ENCODE data around the gene ATAD1. TPM values are rescaled to one million over a fixed set of nuclear protein-coding genes. Genes with fewer than 3 reads are reported as not detected.

The ATAD1 gene
- total RNA-seq, 4 donors from 2014 or later = 27.2 to 36.3 (median 32.2) TPM

DNA sequence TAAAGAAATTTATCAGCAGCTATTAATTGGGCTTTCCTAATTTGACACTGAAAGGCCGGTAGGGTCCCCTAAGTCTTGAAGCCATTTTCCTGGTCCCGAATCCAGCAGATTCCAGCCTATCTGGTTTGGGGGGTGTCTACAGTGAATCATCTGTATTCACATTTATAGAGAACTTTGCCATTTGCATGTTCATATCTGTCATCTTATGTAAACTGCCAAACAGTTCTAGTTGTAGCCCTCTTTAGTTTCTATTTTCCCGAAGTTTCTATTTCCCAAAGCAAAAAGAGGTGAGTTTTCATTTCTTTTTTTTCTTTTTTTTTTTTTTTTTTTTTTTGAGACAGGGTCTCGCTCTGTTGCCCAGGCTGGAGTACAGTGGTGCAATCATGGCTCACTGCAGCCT is 110.8 kb downstream of the ATAD1 start:
- DNase-seq = no peak

DNA sequence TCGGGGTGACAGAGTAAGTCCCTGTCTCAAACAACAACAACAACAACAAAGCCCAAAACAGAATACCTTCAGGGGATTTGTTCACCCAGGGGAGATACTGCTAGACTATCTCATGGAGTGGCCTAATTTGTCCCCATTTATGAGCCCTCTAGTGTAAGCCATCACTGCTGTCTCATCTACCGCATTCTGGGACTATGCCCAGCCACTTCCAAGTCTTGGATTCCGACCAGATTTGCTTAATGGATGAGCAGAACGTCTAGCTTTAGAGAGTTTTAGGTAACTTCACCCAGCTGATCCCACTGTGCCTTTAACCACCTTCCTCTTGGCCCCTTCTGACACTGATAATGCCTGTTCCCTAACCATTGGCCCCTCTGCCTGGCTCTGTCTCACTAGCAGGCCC is 111.3 kb downstream of the ATAD1 start:
- no peak for DNase-seq
- no peaks in the 10 kb centered on the region for H3K27me3 ChIP-seq
- H3K27ac ChIP-seq = no peak overlapping the region
- TF ChIP-seq POLR2A (IDR thresholded peaks at IDR 0.05) = no peak
- H3K36me3 ChIP-seq = no peaks in the 10 kb centered on the region
- no peak overlapping the region for H3K4me3 ChIP-seq
- no peaks in the 10 kb centered on the region for H3K9me3 ChIP-seq
- H3K4me1 ChIP-seq = peaks cover 0 to 8% (median 0%) of the 10 kb centered on the region in 4 donors

More for the DNA sequence above, 110.8 kb downstream of the ATAD1 start:
- H3K9me3 ChIP-seq = no peaks in the 10 kb centered on the region
- H3K27ac ChIP-seq = no peak overlapping the region
- H3K36me3 ChIP-seq = no peaks in the 10 kb centered on the region
- no peak overlapping the region for H3K4me3 ChIP-seq
- H3K27me3 ChIP-seq = no peaks in the 10 kb centered on the region
- peaks cover 0 to 6% (median 0%) of the 10 kb centered on the region in 4 donors for H3K4me1 ChIP-seq
- TF ChIP-seq, protein P1, sequence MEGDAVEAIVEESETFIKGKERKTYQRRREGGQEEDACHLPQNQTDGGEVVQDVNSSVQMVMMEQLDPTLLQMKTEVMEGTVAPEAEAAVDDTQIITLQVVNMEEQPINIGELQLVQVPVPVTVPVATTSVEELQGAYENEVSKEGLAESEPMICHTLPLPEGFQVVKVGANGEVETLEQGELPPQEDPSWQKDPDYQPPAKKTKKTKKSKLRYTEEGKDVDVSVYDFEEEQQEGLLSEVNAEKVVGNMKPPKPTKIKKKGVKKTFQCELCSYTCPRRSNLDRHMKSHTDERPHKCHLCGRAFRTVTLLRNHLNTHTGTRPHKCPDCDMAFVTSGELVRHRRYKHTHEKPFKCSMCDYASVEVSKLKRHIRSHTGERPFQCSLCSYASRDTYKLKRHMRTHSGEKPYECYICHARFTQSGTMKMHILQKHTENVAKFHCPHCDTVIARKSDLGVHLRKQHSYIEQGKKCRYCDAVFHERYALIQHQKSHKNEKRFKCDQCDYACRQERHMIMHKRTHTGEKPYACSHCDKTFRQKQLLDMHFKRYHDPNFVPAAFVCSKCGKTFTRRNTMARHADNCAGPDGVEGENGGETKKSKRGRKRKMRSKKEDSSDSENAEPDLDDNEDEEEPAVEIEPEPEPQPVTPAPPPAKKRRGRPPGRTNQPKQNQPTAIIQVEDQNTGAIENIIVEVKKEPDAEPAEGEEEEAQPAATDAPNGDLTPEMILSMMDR (IDR thresholded peaks at IDR 0.05) = no peak
- no peak for TF ChIP-seq POLR2A (IDR thresholded peaks at IDR 0.05)

DNA sequence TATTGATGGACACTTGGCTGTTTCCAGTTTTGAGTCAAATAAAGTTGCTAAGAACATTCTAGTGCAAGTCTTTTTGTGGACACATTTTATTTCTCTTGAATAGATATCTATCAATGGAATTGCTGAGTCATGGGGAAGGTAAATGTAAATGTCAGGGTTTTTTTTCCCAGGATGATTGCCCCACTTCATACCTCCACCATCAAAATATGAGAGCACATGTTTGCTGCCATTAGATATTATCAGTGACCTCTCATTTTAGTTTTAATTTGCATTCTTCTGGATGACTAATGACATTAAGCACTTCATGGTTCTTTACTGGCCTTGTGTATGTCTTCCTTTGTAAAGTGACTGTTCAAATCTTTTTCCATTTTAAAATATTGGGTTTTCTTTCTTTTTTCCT is 112.7 kb downstream of the ATAD1 start:
- Histone ChIP-seq H3K9me3 (no peaks in the 10 kb centered on the region), H3K4me3 (no peak overlapping the region), H3K4me1 (peaks cover 0 to 8% (median 0%) of the 10 kb centered on the region in 4 donors), H3K27ac (no peak overlapping the region), H3K36me3 (no peaks in the 10 kb centered on the region), H3K27me3 (no peaks in the 10 kb centered on the region)
- TF ChIP-seq, protein P1 (IDR thresholded peaks at IDR 0.05) = no peak
- TF ChIP-seq POLR2A (IDR thresholded peaks at IDR 0.05) = no peak
- no peak for DNase-seq

DNA sequence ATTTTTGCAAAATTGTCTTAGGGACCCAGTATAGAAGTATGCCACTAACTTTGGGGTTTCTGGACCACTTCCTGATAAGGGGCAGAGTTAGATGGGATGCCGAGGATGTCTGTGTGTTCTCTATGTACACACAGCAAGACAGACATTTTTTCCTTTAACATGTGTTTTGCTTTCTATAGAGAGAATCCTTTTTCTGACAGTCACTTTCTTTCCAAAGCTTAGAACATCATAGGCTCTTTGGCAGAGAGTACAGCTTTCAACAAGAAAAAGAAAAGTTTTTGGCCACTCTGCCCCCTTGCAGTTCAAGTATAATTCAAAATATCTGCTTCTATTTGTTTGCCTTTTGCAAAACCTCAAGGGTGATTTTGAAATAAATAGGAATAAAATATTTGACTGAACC is 114.3 kb downstream of the ATAD1 start:
- DNase-seq = no peak

DNA sequence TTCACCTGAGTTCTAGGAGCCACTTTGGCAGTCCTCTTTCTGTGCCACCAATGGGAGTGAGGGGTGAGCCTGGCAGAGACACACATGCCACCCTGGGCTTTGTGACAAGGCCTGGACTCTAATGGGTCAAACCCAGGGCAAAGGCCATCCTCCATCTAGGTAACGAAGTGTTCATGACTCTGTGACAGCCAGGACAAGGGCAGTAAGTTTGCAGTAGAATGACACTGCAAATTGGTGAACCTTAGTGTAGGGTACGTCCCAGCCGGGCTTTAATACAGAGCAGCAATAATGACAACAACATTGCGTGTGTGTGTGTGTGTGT is 115.1 kb downstream of the ATAD1 start:
- Histone ChIP-seq H3K27me3 (no peaks in the 10 kb centered on the region), H3K36me3 (no peaks in the 10 kb centered on the region), H3K9me3 (no peaks in the 10 kb centered on the region), H3K4me1 (peaks cover 0 to 8% (median 0%) of the 10 kb centered on the region in 4 donors), H3K27ac (peak overlapping the region in 3 of 4 donors; percentile 23 to 67 (median 56)), H3K4me3 (no peak overlapping the region)
- TF ChIP-seq POLR2A (IDR thresholded peaks at IDR 0.05) = no peak
- TF ChIP-seq, protein P1 (IDR thresholded peaks at IDR 0.05) = no peak
- DNase-seq = peak in 2 of 3 donors; percentile 59 to 69

More for the DNA sequence above, 114.3 kb downstream of the ATAD1 start:
- Histone ChIP-seq H3K4me3 (no peak overlapping the region), H3K27me3 (no peaks in the 10 kb centered on the region), H3K36me3 (no peaks in the 10 kb centered on the region), H3K4me1 (peaks cover 0 to 8% (median 0%) of the 10 kb centered on the region in 4 donors), H3K9me3 (no peaks in the 10 kb centered on the region), H3K27ac (no peak overlapping the region)
- no peak for TF ChIP-seq POLR2A (IDR thresholded peaks at IDR 0.05)
- TF ChIP-seq, protein P1 (IDR thresholded peaks at IDR 0.05) = no peak

DNA sequence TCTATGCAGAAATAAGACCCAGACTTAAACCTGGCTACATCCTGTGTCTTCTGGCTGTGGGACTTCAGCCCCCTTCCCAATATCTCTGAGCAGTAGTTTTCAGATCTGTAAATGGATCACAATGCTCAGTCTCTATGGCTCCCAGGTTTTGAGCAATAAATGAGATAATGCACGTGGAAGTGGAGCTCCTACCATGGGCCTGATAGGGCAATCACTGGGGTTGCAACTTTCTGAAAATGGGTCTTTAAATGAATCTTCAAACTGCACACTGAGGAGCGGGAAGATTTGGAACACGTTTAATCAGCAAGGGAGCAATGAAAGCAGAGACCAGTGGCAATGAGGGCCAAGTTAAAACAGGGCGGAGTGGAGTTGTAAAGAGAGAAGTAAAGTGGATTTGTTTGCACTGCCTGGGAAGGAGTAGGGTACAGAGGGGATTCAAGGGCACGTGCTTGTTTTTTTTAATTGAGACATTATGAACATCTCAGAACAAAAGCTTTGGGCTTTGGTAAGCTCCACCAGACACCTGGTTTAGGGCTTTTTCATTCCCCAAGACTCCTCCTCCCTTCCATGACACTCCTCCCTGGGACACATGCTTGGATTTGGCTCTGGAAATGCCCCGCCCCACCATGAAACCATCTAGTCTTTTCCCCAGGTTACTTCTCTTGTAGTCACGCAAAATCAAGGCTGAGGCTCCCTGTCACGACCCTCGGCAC is 115.6 kb downstream of the ATAD1 start:
- H3K9me3 ChIP-seq = no peaks in the 10 kb centered on the region
- peaks cover 0 to 10% (median 0%) of the 10 kb centered on the region in 4 donors for H3K4me1 ChIP-seq
- H3K36me3 ChIP-seq = no peaks in the 10 kb centered on the region
- H3K4me3 ChIP-seq = no peak overlapping the region
- TF ChIP-seq POLR2A (IDR thresholded peaks at IDR 0.05) = no peak
- TF ChIP-seq, protein P1 (IDR thresholded peaks at IDR 0.05) = no peak
- no peak for DNase-seq
- H3K27ac ChIP-seq = peak overlapping the region in 3 of 4 donors; percentile 23 to 67 (median 56)
- H3K27me3 ChIP-seq = no peaks in the 10 kb centered on the region

Small RNA genes within 50 kb of the gene (small RNA-seq; reads per million reads assigned to genes)
- gene RN7SL78P = 0 reads per million in 2 donors

Other genes starting within 250 kb of the ATAD1 start
- 100 to 1,000 TPM in 3 of 4 donors, 10 to 100 TPM in 1; 28.1 to 166 (median 146) TPM for gene PAPSS2, start 158.3 kb downstream of the ATAD1 start, total RNA-seq
- 1 to 10 TPM in 1 of 4 donors, under 1 TPM in 3; 0.35 to 1.1 (median 0.61) TPM for gene KLLN, start 45.3 kb upstream of the ATAD1 start, total RNA-seq
- 100 to 1,000 TPM; 107 to 146 (median 125) TPM for gene PTEN, start 45.4 kb upstream of the ATAD1 start, total RNA-seq

All from Peyer's patch (tissue), 4 donors.